Fibroblast of lung (primary cell): ENCODE results near the gene FNDC5. TPM values are rescaled to one million over a fixed set of nuclear protein-coding genes. Genes with fewer than 3 reads are reported as not detected.

Source experiments
- DNase-seq, 2 donors: peaks; one replicate each; pipeline versions ENCODE4 v3.0.0 to v3.0.0-alpha.2; 2010; ENCODE audit warnings: low read depth in 2 of 2
- H2AFZ ChIP-seq: 2 replicates; pipeline ENCODE4 v1.5.1; 2012; ENCODE audit warnings: low read length, control low read depth, inconsistent platforms
- H3K27ac ChIP-seq: 2 replicates; pipeline ENCODE4 v1.5.1; 2011; ENCODE audit warnings: low read length, control low read depth; ENCODE audit not compliant: insufficient read depth
- H3K27me3 ChIP-seq: 2 replicates; pipeline ENCODE4 v1.5.1; 2011; ENCODE audit warnings: mild to moderate bottlenecking, low read length; ENCODE audit not compliant: control insufficient read depth, insufficient read depth
- H3K36me3 ChIP-seq: 2 replicates; pipeline ENCODE4 v1.5.1; 2011; ENCODE audit warnings: low read length; ENCODE audit not compliant: control insufficient read depth, insufficient read depth
- H3K4me1 ChIP-seq: 2 replicates; pipeline ENCODE4 v1.5.1; 2011; ENCODE audit warnings: low read length; ENCODE audit not compliant: control insufficient read depth, insufficient read depth; ENCODE audit errors: extremely low read depth
- H3K4me2 ChIP-seq: 2 replicates; pipeline ENCODE4 v1.5.1; 2011; ENCODE audit warnings: low read length, control low read depth; ENCODE audit not compliant: insufficient read depth; ENCODE audit errors: extremely low read depth
- H3K4me3 ChIP-seq, 4 experiments: fragments of 200-600 bp in 1 of 4; sonication (generic) in 1 of 4; replicated peaks in 1 of 4; 2 replicates each; pipeline ENCODE4 v1.5.1; 2011 to 2016; ENCODE audit warnings: low read length in 4 of 4, low read depth in 3 of 4, mild to moderate bottlenecking in 3 of 4, control low read depth in 2 of 4, inconsistent platforms in 1 of 4, mixed read lengths in 1 of 4; ENCODE audit not compliant: insufficient read depth in 1 of 4; ENCODE audit errors: control extremely low read depth in 1 of 4
- H3K79me2 ChIP-seq: 2 replicates; pipeline ENCODE4 v1.5.1; 2012; ENCODE audit warnings: mild to moderate bottlenecking, low read length, inconsistent platforms; ENCODE audit not compliant: control insufficient read depth, insufficient read depth
- H3K9ac ChIP-seq: 2 replicates; pipeline ENCODE4 v1.5.1; 2011; ENCODE audit warnings: mild to moderate bottlenecking, low read length, control low read depth; ENCODE audit not compliant: insufficient read depth
- H3K9me3 ChIP-seq: 2 replicates; pipeline ENCODE4 v1.5.1; 2012; ENCODE audit warnings: low read depth, low read length; ENCODE audit not compliant: control insufficient read depth, insufficient read depth
- H4K20me1 ChIP-seq: 2 replicates; pipeline ENCODE4 v1.5.1; 2011; ENCODE audit warnings: low read length; ENCODE audit not compliant: control insufficient read depth, insufficient read depth; ENCODE audit errors: extremely low read depth
- EZH2 ChIP-seq: IDR thresholded peaks from 2 replicates; pipeline ENCODE4 v1.5.1; 2012; ENCODE audit warnings: low read length, control low read depth, mild to moderate bottlenecking; ENCODE audit errors: missing control alignments
- polyA plus RNA-seq, 2 donors: library from polyadenylated mRNA; depleted of rRNA in 1 of 2; stranded (reverse) in 1 of 2; unstranded in 1 of 2; fragments of >200 nt; gene quantifications; 2 replicates each; pipeline ENCODE4 v1.2.1, GENCODE V29; 2011 to 2012; ENCODE audit warnings: missing spikeins in 1 of 2
- total RNA-seq: library from RNA; depleted of rRNA; stranded (reverse); fragments of >200 nt; gene quantifications from 2 replicates; pipeline ENCODE4 v1.2.1, GENCODE V29; 2014
- TF ChIP-seq, protein P1 (sequence below), 2 donors: IDR thresholded peaks in 1 of 2; conservative IDR thresholded peaks in 1 of 2; 1 replicate in 1 of 2; 2 replicates in 1 of 2; pipeline ENCODE4 v1.5.1; 2011 to 2012; ENCODE audit warnings: low read length in 2 of 2, control low read depth in 1 of 2, inconsistent platforms in 1 of 2, low read depth in 1 of 2, mild to moderate bottlenecking in 1 of 2

FNDC5 gene
- total and polyA plus RNA-seq, 2 donors (not counting 1 experiment from before 2014, with no cell fraction given), result 0.33 to 1.6 TPM

DNA sequence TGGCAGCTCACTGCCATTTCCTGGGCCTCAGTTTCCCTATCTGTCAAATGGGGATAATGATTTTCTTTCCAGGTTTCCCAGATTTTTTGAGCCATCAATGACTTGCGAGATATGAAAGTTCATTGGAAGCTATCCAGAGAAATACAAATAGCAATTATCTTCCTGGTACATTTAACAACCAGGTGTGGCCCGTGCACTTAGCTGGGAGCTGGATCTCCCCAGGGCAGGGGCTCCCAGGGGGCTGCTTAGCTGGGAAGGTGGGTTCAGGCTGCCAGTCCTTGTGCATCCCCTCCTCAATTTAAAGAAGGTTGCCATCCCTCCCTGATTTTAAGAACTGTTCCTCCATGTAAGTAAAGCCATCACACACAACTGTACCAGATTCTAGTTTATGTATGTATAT is 34.1 kb upstream of the FNDC5 start:
- no peak for TF ChIP-seq EZH2
- TF ChIP-seq, protein P1, sequence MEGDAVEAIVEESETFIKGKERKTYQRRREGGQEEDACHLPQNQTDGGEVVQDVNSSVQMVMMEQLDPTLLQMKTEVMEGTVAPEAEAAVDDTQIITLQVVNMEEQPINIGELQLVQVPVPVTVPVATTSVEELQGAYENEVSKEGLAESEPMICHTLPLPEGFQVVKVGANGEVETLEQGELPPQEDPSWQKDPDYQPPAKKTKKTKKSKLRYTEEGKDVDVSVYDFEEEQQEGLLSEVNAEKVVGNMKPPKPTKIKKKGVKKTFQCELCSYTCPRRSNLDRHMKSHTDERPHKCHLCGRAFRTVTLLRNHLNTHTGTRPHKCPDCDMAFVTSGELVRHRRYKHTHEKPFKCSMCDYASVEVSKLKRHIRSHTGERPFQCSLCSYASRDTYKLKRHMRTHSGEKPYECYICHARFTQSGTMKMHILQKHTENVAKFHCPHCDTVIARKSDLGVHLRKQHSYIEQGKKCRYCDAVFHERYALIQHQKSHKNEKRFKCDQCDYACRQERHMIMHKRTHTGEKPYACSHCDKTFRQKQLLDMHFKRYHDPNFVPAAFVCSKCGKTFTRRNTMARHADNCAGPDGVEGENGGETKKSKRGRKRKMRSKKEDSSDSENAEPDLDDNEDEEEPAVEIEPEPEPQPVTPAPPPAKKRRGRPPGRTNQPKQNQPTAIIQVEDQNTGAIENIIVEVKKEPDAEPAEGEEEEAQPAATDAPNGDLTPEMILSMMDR (conservative IDR thresholded peaks at IDR 0.05 in 1 of 2, IDR thresholded peaks at IDR 0.05 in 1 of 2; ENCODE audit: low read depth in 1 of 2, low read length in 2 of 2), result no peak
- H3K4me2 ChIP-seq, result no peak overlapping the region
- no peak for DNase-seq
- peaks cover 5% of the 10 kb centered on the region for H3K27me3 ChIP-seq
- H3K79me2 ChIP-seq, result no peaks in the 10 kb centered on the region
- H2AFZ ChIP-seq, result no peak overlapping the region
- no peaks in the 10 kb centered on the region for H4K20me1 ChIP-seq
- no peaks in the 10 kb centered on the region for H3K36me3 ChIP-seq
- no peaks in the 10 kb centered on the region for H3K4me1 ChIP-seq
- no peaks in the 10 kb centered on the region for H3K9me3 ChIP-seq
- H3K27ac ChIP-seq, result no peak overlapping the region
- no peak overlapping the region for H3K4me3 ChIP-seq
- H3K9ac ChIP-seq, result no peak overlapping the region

DNA sequence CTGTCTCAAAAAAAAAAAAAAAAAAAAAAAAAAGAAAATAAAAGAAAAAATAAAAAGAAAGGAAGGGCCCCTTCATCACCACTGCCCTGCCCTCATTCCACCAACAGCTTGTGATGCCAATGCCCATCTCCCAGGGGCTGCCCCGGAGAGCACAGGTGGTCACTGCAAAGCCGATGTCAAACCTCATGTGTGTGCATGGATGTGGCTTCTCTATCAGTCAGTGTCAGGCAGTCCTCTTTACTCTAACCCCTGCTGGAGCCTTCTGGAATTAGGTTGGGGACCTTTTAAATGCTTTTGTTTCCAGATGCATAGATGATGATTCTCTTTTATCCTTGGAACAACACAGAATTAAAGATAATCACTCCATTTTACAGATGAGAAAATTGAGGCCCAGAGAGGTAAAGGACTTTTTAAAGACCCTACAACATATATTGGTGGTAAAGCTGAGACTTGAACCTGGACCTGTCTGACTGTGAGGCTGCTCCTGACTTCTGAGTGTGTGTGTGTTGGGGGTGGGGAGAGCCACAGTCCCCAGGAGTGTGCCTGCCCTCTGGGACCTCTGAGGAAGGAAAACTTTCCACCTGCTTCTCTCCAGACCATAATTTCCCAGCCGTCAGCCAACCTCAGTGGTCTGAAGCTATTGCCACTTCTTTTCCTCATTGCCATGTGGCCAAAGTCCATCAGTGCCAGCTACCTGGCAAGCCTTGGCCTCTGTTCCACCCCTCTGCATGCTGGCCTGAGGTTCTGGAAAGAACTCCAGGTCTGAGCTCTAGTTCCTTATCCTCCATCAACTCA is 33.5 kb upstream of the FNDC5 start:
- Histone ChIP-seq H2AFZ (no peak overlapping the region), H3K4me1 (no peaks in the 10 kb centered on the region), H3K4me3 (no peak overlapping the region), H3K79me2 (no peaks in the 10 kb centered on the region), H4K20me1 (no peaks in the 10 kb centered on the region), H3K4me2 (no peak overlapping the region), H3K27ac (no peak overlapping the region), H3K9ac (no peak overlapping the region), H3K27me3 (no peaks in the 10 kb centered on the region), H3K36me3 (no peaks in the 10 kb centered on the region), H3K9me3 (no peaks in the 10 kb centered on the region)
- DNase-seq, result no peak
- TF ChIP-seq EZH2, result no peak
- TF ChIP-seq, protein P1 (conservative IDR thresholded peaks at IDR 0.05 in 1 of 2, IDR thresholded peaks at IDR 0.05 in 1 of 2; ENCODE audit: low read depth in 1 of 2, low read length in 2 of 2), result no peak

GRCh38 chr1:32902535-32902920 is 31.8 kb upstream of the FNDC5 start:
- Histone ChIP-seq H3K27me3 (no peaks in the 10 kb centered on the region), H3K4me2 (no peak overlapping the region), H3K27ac (no peak overlapping the region), H3K79me2 (no peaks in the 10 kb centered on the region), H3K36me3 (no peaks in the 10 kb centered on the region), H2AFZ (no peak overlapping the region), H3K9ac (no peak overlapping the region), H3K4me3 (no peak overlapping the region), H4K20me1 (no peaks in the 10 kb centered on the region), H3K9me3 (no peaks in the 10 kb centered on the region), H3K4me1 (no peaks in the 10 kb centered on the region)
- TF ChIP-seq EZH2, result no peak
- TF ChIP-seq, protein P1 (conservative IDR thresholded peaks at IDR 0.05 in 1 of 2, IDR thresholded peaks at IDR 0.05 in 1 of 2; ENCODE audit: low read depth in 1 of 2, low read length in 2 of 2), result no peak
- no peak for DNase-seq
